ENCODE data around the gene TRIP13.

DNA sequence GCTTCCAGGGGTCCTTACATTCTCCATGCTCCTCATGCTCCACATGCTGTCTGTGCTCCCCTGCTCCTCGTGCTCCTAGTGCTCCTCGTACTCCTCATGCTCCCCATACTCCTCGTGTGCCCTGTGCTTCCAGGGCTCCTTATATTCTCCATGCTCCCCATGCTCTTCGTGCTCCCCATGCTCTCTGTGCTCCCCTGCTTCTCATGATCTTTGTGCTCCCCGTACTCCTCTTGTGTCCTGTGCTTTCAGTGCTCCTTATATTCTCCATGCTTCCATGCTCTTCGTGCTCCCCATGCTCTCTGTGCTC is 51.9 kb downstream of the TRIP13 start:
- TF ChIP-seq, protein P1, sequence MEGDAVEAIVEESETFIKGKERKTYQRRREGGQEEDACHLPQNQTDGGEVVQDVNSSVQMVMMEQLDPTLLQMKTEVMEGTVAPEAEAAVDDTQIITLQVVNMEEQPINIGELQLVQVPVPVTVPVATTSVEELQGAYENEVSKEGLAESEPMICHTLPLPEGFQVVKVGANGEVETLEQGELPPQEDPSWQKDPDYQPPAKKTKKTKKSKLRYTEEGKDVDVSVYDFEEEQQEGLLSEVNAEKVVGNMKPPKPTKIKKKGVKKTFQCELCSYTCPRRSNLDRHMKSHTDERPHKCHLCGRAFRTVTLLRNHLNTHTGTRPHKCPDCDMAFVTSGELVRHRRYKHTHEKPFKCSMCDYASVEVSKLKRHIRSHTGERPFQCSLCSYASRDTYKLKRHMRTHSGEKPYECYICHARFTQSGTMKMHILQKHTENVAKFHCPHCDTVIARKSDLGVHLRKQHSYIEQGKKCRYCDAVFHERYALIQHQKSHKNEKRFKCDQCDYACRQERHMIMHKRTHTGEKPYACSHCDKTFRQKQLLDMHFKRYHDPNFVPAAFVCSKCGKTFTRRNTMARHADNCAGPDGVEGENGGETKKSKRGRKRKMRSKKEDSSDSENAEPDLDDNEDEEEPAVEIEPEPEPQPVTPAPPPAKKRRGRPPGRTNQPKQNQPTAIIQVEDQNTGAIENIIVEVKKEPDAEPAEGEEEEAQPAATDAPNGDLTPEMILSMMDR (IDR thresholded peaks at IDR 0.05 in 4 of 5, conservative IDR thresholded peaks at IDR 0.05 in 1 of 5), result no peak
- TF ChIP-seq POLR2A (IDR thresholded peaks at IDR 0.05), result no peak

Data from gastrocnemius medialis (tissue), 4 donors.